Tibial artery (tissue), 4 donors: ENCODE results near the gene CYP2A13.
A peak's percentile ranks its signal among the peaks of the same experiment; 100 is the strongest.
"Not testable (repeated sequence)": the region's sequence is repeated elsewhere in the genome, so short reads cannot be mapped to it uniquely, and the experiment has no call there.

Experiments
- DNase-seq, 2 donors: peaks; one replicate each; pipeline ENCODE4 v3.0.0-alpha.2; 2019
- H3K27ac ChIP-seq, 2 donors: fragments of 200-600 bp; sonication (generic) in 1 of 2; 1 replicate in 1 of 2; 2 replicates in 1 of 2; pipeline ENCODE4 v1.5.1; 2018 to 2019; ENCODE audit warnings: mild to moderate bottlenecking in 1 of 2
- H3K27me3 ChIP-seq, 2 donors: fragments of 200-600 bp; sonication (generic) in 1 of 2; one replicate each; pipeline versions ENCODE4 v1.5.1 to v1.6.0; 2016 to 2019
- H3K36me3 ChIP-seq, 3 donors: fragments of 200-600 bp; sonication (generic) in 2 of 3; one replicate each; pipeline ENCODE4 v1.5.1; 2016 to 2019; ENCODE audit warnings: mild to moderate bottlenecking in 2 of 3
- H3K4me1 ChIP-seq, 4 donors: fragments of 200-600 bp; sonication (generic) in 2 of 4; 1 replicate in 3 of 4; 2 replicates in 1 of 4; pipeline ENCODE4 v1.5.1; 2016 to 2019
- H3K4me3 ChIP-seq, 2 donors: fragments of 200-600 bp; sonication (generic) in 1 of 2; 1 replicate in 1 of 2; 2 replicates in 1 of 2; pipeline ENCODE4 v1.5.1; 2018 to 2019; ENCODE audit warnings: mild to moderate bottlenecking in 2 of 2
- H3K9me3 ChIP-seq, 3 donors: fragments of 200-600 bp; sonication (generic) in 1 of 3; one replicate each; pipeline ENCODE4 v1.5.1; 2016 to 2019
- CTCF ChIP-seq, 2 experiments: fragments of 200-600 bp in 1 of 2; fragments of 450-650 bp in 1 of 2; IDR thresholded peaks; one replicate each; pipeline ENCODE4 v1.5.1; 2017 to 2019; ENCODE audit warnings: antibody characterized with exemption in 2 of 2, mild to moderate bottlenecking in 1 of 2, moderate library complexity in 1 of 2
- intact Hi-C: fragments of 100-400 bp; cut with DNase I; formaldehyde crosslinking; loops from one replicate; pipeline ENCODE4 v1.15.0; 2023; ENCODE audit warnings: low total_unique reads

The CYP2A13 gene

GRCh38 chr19:41133260-41133659 is 45.0 kb downstream of the CYP2A13 start:
- Histone ChIP-seq H3K36me3 (no peaks in the 10 kb centered on the region), H3K4me1 (peaks cover 0 to 23% (median 7%) of the 10 kb centered on the region in 4 donors), H3K27ac (no peak overlapping the region), H3K4me3 (no peak overlapping the region), H3K27me3 (no peaks in the 10 kb centered on the region), H3K9me3 (no peaks in the 10 kb centered on the region)
- TF ChIP-seq CTCF (IDR thresholded peaks at IDR 0.05) = no peak
- no peak for DNase-seq
- intact Hi-C loops = no loop called here

GRCh38 chr19:41134616-41135015 is 46.4 kb downstream of the CYP2A13 start:
- no peak for DNase-seq
- Histone ChIP-seq H3K9me3 (no peaks in the 10 kb centered on the region), H3K36me3 (no peaks in the 10 kb centered on the region), H3K4me3 (no peak overlapping the region), H3K4me1 (peaks cover 0 to 20% (median 7%) of the 10 kb centered on the region in 4 donors), H3K27ac (no peak overlapping the region), H3K27me3 (no peaks in the 10 kb centered on the region)
- TF ChIP-seq CTCF (IDR thresholded peaks at IDR 0.05) = no peak
- intact Hi-C loops = no loop called here

- DNase-seq = peak; percentile 46 to 74
- Histone ChIP-seq H3K4me3 (peak overlapping the region; percentile 38 to 56), H3K4me1 (peaks cover 0 to 20% (median 7%) of the 10 kb centered on the region in 4 donors)
- H3K9me3 ChIP-seq, H3K27ac ChIP-seq, H3K36me3 ChIP-seq, H3K27me3 ChIP-seq, intact Hi-C loops: not testable (repeated sequence)
Measured at GRCh38 chr19:41135390-41136384, 47.4 kb downstream of the CYP2A13 start.

GRCh38 chr19:41136636-41137455 is 48.6 kb downstream of the CYP2A13 start:
- H3K4me1 ChIP-seq = peaks cover 0 to 20% (median 7%) of the 10 kb centered on the region in 4 donors
- no peak overlapping the region for H3K27ac ChIP-seq
- H3K36me3 ChIP-seq = no peaks in the 10 kb centered on the region
- no peak overlapping the region for H3K4me3 ChIP-seq
- TF ChIP-seq CTCF (IDR thresholded peaks at IDR 0.05) = no peak
- no peaks in the 10 kb centered on the region for H3K9me3 ChIP-seq
- no peak for DNase-seq
- intact Hi-C loops = no loop called here
- H3K27me3 ChIP-seq = no peaks in the 10 kb centered on the region

- no peaks in the 10 kb centered on the region for H3K36me3 ChIP-seq
- intact Hi-C loops = loop anchor here (10.0 kb wide), 1 partner anchor 480 kb away; no protein-coding TSS in a partner anchor
- no peak overlapping the region for H3K4me3 ChIP-seq
- no peaks in the 10 kb centered on the region for H3K9me3 ChIP-seq
- peaks cover 0 to 14% of the 10 kb centered on the region in 2 donors for H3K27me3 ChIP-seq
- peak; percentile 80 to 86 for DNase-seq
- peak; percentile 69 to 76 for TF ChIP-seq CTCF (IDR thresholded peaks at IDR 0.05)
- no peak overlapping the region for H3K27ac ChIP-seq
- no peaks in the 10 kb centered on the region for H3K4me1 ChIP-seq
Measured at GRCh38 chr19:41144403-41144802, 56.2 kb downstream of the CYP2A13 start.
